HG03457 (cell line): Measurements from ENCODE around the gene PLXDC2.

ENCODE experiments used
- ATAC-seq: cut with Tn5 transposase; IDR thresholded peaks from one replicate; pipeline ENCODE4 v1.9.1; 2021; ENCODE audit warnings: moderate number of reproducible peaks; ENCODE audit not compliant: unreplicated experiment

The PLXDC2 gene

GRCh38 chr10:19935176-19935575 is 118.9 kb downstream of the PLXDC2 start:
- ATAC-seq: no peak

- no peak for ATAC-seq
Measured at GRCh38 chr10:19936289-19936688, 120.1 kb downstream of the PLXDC2 start.

- no peak for ATAC-seq
Measured at GRCh38 chr10:19937989-19938388, 121.8 kb downstream of the PLXDC2 start.

- no peak for ATAC-seq
Measured at GRCh38 chr10:19941206-19941880, 125.1 kb downstream of the PLXDC2 start.

- ATAC-seq: no peak
Measured at GRCh38 chr10:19944911-19945663, 128.9 kb downstream of the PLXDC2 start.

- ATAC-seq: no peak
Measured at GRCh38 chr10:19946245-19946644, 130.0 kb downstream of the PLXDC2 start.

GRCh38 chr10:19946791-19947190 is 130.6 kb downstream of the PLXDC2 start:
- no peak for ATAC-seq

GRCh38 chr10:19947215-19947614 is 131.0 kb downstream of the PLXDC2 start:
- no peak for ATAC-seq

- ATAC-seq: peak; percentile 68
Measured at GRCh38 chr10:19947656-19948055, 131.4 kb downstream of the PLXDC2 start.

- ATAC-seq: no peak
Measured at GRCh38 chr10:19952224-19953010, 136.2 kb downstream of the PLXDC2 start.

- ATAC-seq: no peak
Measured at GRCh38 chr10:19954601-19955000, 138.4 kb downstream of the PLXDC2 start.

- no peak for ATAC-seq
Measured at GRCh38 chr10:19956516-19957032, 140.3 kb downstream of the PLXDC2 start.

GRCh38 chr10:19958787-19959186 is 142.6 kb downstream of the PLXDC2 start:
- peak; percentile 98 for ATAC-seq

GRCh38 chr10:19961076-19962053 is 145.1 kb downstream of the PLXDC2 start:
- no peak for ATAC-seq

- no peak for ATAC-seq
Measured at GRCh38 chr10:19964625-19965024, 148.4 kb downstream of the PLXDC2 start.

- ATAC-seq: no peak
Measured at GRCh38 chr10:19966751-19967150, 150.5 kb downstream of the PLXDC2 start.

GRCh38 chr10:19967981-19968380 is 151.7 kb downstream of the PLXDC2 start:
- no peak for ATAC-seq

- no peak for ATAC-seq
Measured at GRCh38 chr10:19968745-19969144, 152.5 kb downstream of the PLXDC2 start.

GRCh38 chr10:19970256-19970655 is 154.0 kb downstream of the PLXDC2 start:
- no peak for ATAC-seq

GRCh38 chr10:19970717-19971116 is 154.5 kb downstream of the PLXDC2 start:
- no peak for ATAC-seq
